PFSK-1 (cell line): ENCODE results near the gene PCBP3.

Experiments
- FOXP2 ChIP-seq: optimal IDR thresholded peaks from 2 replicates; pipeline ENCODE3; 2011; ENCODE audit warnings: borderline replicate concordance, control low read depth, inconsistent platforms; ENCODE audit not compliant: insufficient read depth; ENCODE audit errors: extremely low read length, extremely low read depth
- POLR2AphosphoS5 ChIP-seq: IDR thresholded peaks from 2 replicates; pipeline ENCODE4 v1.6.1; 2012; ENCODE audit warnings: low read depth, mild to moderate bottlenecking, control low read depth, low read length, moderate library complexity
- SIN3A ChIP-seq: IDR thresholded peaks from 2 replicates; pipeline ENCODE4 v1.6.1; 2012; ENCODE audit warnings: mild to moderate bottlenecking, low read length, moderate library complexity, borderline replicate concordance; ENCODE audit not compliant: insufficient read depth
- TAF1 ChIP-seq: IDR thresholded peaks from 2 replicates; pipeline ENCODE4 v1.6.1; 2012; ENCODE audit warnings: low read length, control low read depth, borderline replicate concordance; ENCODE audit not compliant: insufficient read depth
- TF ChIP-seq, protein P1 (sequence below), 2 experiments: IDR thresholded peaks; 2 replicates each; pipeline versions ENCODE4 v1.6.1 to v1.8.0; 2011 to 2012; ENCODE audit warnings: low read depth in 2 of 2, low read length in 2 of 2, control low read depth in 1 of 2, inconsistent platforms in 1 of 2, mild to moderate bottlenecking in 1 of 2, moderate library complexity in 1 of 2; ENCODE audit not compliant: insufficient read depth in 1 of 2

PCBP3 gene

DNA sequence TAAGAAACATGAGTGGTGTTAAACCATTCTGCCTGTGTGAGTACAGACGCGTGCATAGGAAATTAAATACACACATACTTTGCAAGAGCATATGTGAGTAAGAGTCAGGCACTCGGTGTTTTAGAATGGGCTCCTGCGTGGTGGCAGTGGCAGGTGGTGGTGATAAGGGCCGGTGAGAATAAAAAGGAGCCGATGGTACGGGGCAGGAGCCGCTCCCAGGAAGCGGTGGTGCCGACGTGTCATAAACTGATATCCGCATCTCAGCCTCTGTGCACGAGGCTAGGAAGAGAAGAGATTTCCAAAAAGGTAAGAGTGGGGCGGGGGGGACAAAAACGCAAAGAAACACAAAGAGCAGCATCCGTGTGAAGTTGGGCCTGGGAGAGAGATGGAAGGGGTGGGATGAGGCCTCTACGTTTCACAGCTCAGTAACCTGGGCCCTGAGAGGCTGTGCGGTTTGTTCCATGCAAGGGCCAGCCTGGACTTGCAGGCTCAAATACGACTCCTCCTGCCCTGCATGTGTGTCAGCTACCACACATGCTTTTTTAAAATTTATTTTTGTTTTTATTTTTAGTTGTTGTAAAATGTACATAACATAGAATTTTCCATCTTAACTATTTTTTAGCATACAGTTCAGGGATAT, 210.3 kb downstream of the PCBP3 start:
- no peak for TF ChIP-seq SIN3A
- no peak for TF ChIP-seq POLR2AphosphoS5
- no peak for TF ChIP-seq FOXP2
- TF ChIP-seq TAF1, result no peak
- TF ChIP-seq, protein P1, sequence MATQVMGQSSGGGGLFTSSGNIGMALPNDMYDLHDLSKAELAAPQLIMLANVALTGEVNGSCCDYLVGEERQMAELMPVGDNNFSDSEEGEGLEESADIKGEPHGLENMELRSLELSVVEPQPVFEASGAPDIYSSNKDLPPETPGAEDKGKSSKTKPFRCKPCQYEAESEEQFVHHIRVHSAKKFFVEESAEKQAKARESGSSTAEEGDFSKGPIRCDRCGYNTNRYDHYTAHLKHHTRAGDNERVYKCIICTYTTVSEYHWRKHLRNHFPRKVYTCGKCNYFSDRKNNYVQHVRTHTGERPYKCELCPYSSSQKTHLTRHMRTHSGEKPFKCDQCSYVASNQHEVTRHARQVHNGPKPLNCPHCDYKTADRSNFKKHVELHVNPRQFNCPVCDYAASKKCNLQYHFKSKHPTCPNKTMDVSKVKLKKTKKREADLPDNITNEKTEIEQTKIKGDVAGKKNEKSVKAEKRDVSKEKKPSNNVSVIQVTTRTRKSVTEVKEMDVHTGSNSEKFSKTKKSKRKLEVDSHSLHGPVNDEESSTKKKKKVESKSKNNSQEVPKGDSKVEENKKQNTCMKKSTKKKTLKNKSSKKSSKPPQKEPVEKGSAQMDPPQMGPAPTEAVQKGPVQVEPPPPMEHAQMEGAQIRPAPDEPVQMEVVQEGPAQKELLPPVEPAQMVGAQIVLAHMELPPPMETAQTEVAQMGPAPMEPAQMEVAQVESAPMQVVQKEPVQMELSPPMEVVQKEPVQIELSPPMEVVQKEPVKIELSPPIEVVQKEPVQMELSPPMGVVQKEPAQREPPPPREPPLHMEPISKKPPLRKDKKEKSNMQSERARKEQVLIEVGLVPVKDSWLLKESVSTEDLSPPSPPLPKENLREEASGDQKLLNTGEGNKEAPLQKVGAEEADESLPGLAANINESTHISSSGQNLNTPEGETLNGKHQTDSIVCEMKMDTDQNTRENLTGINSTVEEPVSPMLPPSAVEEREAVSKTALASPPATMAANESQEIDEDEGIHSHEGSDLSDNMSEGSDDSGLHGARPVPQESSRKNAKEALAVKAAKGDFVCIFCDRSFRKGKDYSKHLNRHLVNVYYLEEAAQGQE (IDR thresholded peaks at IDR 0.05; ENCODE audit: insufficient read depth in 1 of 2, low read depth in 2 of 2, low read length in 2 of 2), result no peak

DNA sequence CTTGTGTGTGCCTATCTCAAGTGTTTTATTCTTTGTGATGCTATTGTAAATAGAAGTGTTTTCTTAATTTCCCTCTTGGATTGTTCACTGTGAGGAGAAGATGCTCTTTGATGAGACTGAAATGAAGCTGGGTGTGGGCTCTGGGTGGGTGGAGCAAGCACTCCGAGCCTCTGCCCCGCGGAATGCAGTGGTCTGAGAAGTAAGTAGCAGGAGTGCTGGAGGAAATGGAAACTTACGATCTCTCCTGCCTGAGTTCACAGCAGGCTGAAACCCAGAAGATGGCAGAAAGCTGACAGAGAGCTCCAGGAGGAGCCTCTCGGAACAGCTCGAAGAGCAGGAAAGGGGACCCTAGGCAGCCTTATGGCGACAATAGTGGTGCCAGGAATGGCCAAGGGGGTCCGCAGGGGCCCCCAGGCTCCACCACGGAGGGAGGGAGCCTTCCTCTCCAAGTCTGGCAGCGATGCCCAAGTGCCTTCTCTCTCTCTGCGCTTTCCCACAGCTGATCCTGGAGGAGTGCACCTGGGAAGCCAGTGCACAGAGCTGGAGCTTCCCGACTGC, 211.2 kb downstream of the PCBP3 start:
- TF ChIP-seq POLR2AphosphoS5, result no peak

DNA sequence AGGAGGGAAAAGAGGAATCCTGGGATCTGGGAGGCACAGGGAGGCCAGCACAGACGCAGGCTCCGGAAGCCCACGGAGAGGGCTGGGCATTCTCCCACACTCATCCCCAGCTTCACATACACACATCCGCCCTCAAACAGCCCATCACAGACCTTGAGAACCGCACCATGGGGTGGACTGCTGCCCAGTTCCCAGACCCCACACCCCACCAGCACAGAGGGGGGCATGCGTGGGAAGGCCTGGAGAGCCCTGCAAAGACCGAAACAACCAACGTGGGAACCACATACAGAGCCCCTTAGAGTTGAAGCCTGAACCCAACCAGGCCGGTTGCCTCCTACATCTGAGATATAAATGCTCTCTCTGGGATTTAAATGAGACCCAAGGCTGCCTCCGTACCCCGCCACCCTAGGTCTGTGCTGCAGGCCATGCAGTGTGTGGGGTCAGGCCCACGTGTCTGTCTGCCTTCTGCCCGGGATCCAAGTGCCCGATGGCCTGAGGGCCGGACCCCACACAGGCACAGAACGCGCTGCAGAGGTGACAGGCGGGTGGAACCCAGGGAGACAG, 211.8 kb downstream of the PCBP3 start:
- TF ChIP-seq, protein P1 (IDR thresholded peaks at IDR 0.05; ENCODE audit: insufficient read depth in 1 of 2, low read depth in 2 of 2, low read length in 2 of 2), result no peak
- TF ChIP-seq POLR2AphosphoS5 (no peak), TAF1 (no peak), SIN3A (no peak), FOXP2 (no peak)

DNA sequence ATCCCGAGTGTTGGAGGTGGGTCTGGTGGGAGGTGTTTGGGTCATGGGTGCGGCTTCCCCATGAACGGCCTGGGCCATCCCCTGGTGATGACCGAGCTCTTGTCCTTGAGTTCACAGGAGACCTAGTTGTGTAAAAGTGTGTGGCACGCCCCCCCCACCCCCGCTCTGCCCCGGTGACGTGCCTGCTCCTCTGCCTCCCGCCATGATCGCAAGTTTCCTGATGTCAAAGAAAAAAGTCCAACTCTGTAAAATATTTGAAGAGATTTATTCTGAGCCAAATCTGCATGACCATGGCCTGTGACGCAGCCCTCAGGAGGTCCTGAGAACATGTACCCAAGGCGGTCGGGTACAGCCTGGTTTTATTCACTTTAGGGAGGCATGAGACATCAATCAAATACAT, 212.9 kb downstream of the PCBP3 start:
- TF ChIP-seq, protein P1 (IDR thresholded peaks at IDR 0.05; ENCODE audit: insufficient read depth in 1 of 2, low read depth in 2 of 2, low read length in 2 of 2), result no peak
- no peak for TF ChIP-seq FOXP2
- no peak for TF ChIP-seq TAF1
- TF ChIP-seq SIN3A, result no peak
- no peak for TF ChIP-seq POLR2AphosphoS5

DNA sequence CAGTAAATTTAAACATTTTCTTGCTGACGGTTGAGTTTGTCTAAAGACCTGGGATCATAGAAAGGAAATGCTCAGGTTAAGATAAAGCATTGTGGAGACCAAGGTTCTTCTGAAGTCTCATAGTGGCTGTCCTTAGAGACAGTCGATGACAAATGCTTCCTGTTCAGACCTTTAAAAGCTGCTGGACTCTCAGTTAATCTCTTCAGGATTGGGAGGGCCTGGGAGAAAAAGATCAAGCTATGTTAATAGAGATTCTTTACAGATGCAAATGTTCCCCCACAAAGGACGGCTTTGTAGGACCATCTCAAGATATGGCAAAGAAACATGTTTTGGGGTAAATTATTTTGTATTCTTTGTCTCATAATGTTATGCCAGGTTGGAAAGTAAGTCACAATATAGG, 213.4 kb downstream of the PCBP3 start:
- TF ChIP-seq FOXP2 (no peak), SIN3A (no peak), POLR2AphosphoS5 (no peak), TAF1 (no peak)
- TF ChIP-seq, protein P1 (IDR thresholded peaks at IDR 0.05; ENCODE audit: insufficient read depth in 1 of 2, low read depth in 2 of 2, low read length in 2 of 2), result no peak
